WTC11 (cell line): ENCODE measurements around the gene TDP1. TPM values are rescaled to one million over a fixed set of nuclear protein-coding genes. Genes with fewer than 3 reads are reported as not detected.

Source experiments
- ATAC-seq: fragments of 200-7000 bp; cut with Tn5 transposase; 2 replicates; pipeline ENCODE4 v1.10.0; 2021; ENCODE audit warnings: mild to moderate bottlenecking, moderate library complexity
- CTCF ChIA-PET: fragments of 300-600 bp; sonication (Branson Sonifier 250); formaldehyde crosslinking; loops from one replicate; lab custom pipeline; 2021; ENCODE audit warnings: antibody characterized with exemption; lab: Charles Lee
- POLR2A ChIA-PET: fragments of 350-600 bp; sonication (Branson Sonifier 250); formaldehyde crosslinking; loops from one replicate; lab custom pipeline; 2021; ENCODE audit warnings: antibody characterized with exemption; lab: Charles Lee
- DNase-seq: peaks from one replicate; pipeline ENCODE4 v3.0.0; 2021; ENCODE audit warnings: low spot score
- H3K27ac Mint-ChIP-seq: 2 replicates; pipeline ENCODE4 v1.8.0; 2021; ENCODE audit warnings: mixed read lengths
- H3K27me3 Mint-ChIP-seq: 2 replicates; pipeline ENCODE4 v1.8.0; 2021; ENCODE audit warnings: low read depth, mild to moderate bottlenecking, moderate library complexity, mixed read lengths
- H3K36me3 Mint-ChIP-seq: 2 replicates; pipeline ENCODE4 v1.8.0; 2021; ENCODE audit warnings: mixed read lengths
- H3K4me1 Mint-ChIP-seq: 2 replicates; pipeline ENCODE4 v1.8.0; 2022; ENCODE audit warnings: mixed read lengths
- H3K4me3 Mint-ChIP-seq: 2 replicates; pipeline ENCODE4 v1.8.0; 2021; ENCODE audit warnings: mild to moderate bottlenecking, moderate library complexity, mixed read lengths
- H3K9me3 Mint-ChIP-seq: 2 replicates; pipeline ENCODE4 v1.8.0; 2021; ENCODE audit warnings: mixed read lengths
- AFF4 ChIP-seq: sonication (generic); formaldehyde crosslinking; IDR thresholded peaks from 2 replicates; pipeline ENCODE4 v1.8.1; 2023; ENCODE audit warnings: mild to moderate bottlenecking, missing genetic modification reagents, borderline replicate concordance
- ATF6 ChIP-seq: sonication (generic); formaldehyde crosslinking; IDR thresholded peaks from 2 replicates; pipeline ENCODE4 v1.8.1; 2023; ENCODE audit warnings: mild to moderate bottlenecking, missing genetic modification reagents
- CDX4 ChIP-seq: fragments of 250-450 bp; sonication (Bioruptor Pico); IDR thresholded peaks from 2 replicates; pipeline ENCODE4 v1.9.0; 2021; ENCODE audit warnings: moderate library complexity, mild to moderate bottlenecking, inconsistent platforms, borderline replicate concordance
- E2F4 ChIP-seq: sonication (generic); formaldehyde crosslinking; IDR thresholded peaks from 2 replicates; pipeline ENCODE4 v1.8.1; 2022; ENCODE audit warnings: low read depth, mild to moderate bottlenecking, moderate library complexity, missing genetic modification reagents, borderline replicate concordance
- E2F5 ChIP-seq: sonication (generic); formaldehyde crosslinking; IDR thresholded peaks from 2 replicates; pipeline ENCODE4 v1.8.1; 2022; ENCODE audit warnings: mild to moderate bottlenecking, moderate library complexity, missing genetic modification reagents
- ESRRA ChIP-seq: sonication (generic); formaldehyde crosslinking; IDR thresholded peaks from 2 replicates; pipeline ENCODE4 v1.8.1; 2022; ENCODE audit warnings: mild to moderate bottlenecking, missing genetic modification reagents, borderline replicate concordance
- FOXP1 ChIP-seq: sonication (generic); formaldehyde crosslinking; IDR thresholded peaks from 2 replicates; pipeline ENCODE4 v1.8.0; 2022; ENCODE audit warnings: missing genetic modification reagents, mild to moderate bottlenecking, moderate library complexity, borderline replicate concordance
- HMGXB4 ChIP-seq: sonication (generic); formaldehyde crosslinking; IDR thresholded peaks from 2 replicates; pipeline ENCODE4 v1.8.1; 2023; ENCODE audit warnings: mild to moderate bottlenecking, moderate library complexity, missing genetic modification reagents
- IRF1 ChIP-seq: sonication (generic); formaldehyde crosslinking; IDR thresholded peaks from 2 replicates; pipeline ENCODE4 v1.8.0; 2023; ENCODE audit warnings: missing genetic modification reagents
- JUN ChIP-seq: sonication (generic); formaldehyde crosslinking; IDR thresholded peaks from 2 replicates; pipeline ENCODE4 v1.8.0; 2023; ENCODE audit warnings: mild to moderate bottlenecking, missing genetic modification reagents
- NFE2L1 ChIP-seq: sonication (generic); formaldehyde crosslinking; IDR thresholded peaks from 2 replicates; pipeline ENCODE4 v1.8.1; 2023; ENCODE audit warnings: missing genetic modification reagents
- SMAD4 ChIP-seq: sonication (generic); formaldehyde crosslinking; IDR thresholded peaks from 2 replicates; pipeline ENCODE4 v1.8.0; 2022; ENCODE audit warnings: mild to moderate bottlenecking, missing genetic modification reagents
- USF1 ChIP-seq: sonication (generic); formaldehyde crosslinking; IDR thresholded peaks from 2 replicates; pipeline ENCODE4 v1.8.0; 2022; ENCODE audit warnings: mild to moderate bottlenecking, missing genetic modification reagents
- total RNA-seq: library from RNA; stranded (reverse); gene quantifications from 3 replicates; pipeline ENCODE4 v1.2.3, GENCODE V29; 2021

Gene TDP1
- total RNA-seq, 1 experiment from 2014 or later: 59.8 TPM

- DNase-seq (no peak), ATAC-seq (no peak)
- Mint-ChIP-seq H3K4me3 (no peak overlapping the region), H3K27ac (no peak overlapping the region), H3K27me3 (peaks cover 17% of the 10 kb centered on the region), H3K36me3 (no peaks in the 10 kb centered on the region), H3K9me3 (no peaks in the 10 kb centered on the region), H3K4me1 (peaks cover 13% of the 10 kb centered on the region)
- ChIA-PET POLR2A (no interaction called here), CTCF (no interaction called here)
- TF ChIP-seq NFE2L1 (CRISPR knock-in tag): no peak
- TF ChIP-seq ATF6: no peak
- TF ChIP-seq AFF4 (CRISPR knock-in tag): no peak
- no peak for TF ChIP-seq E2F5 (CRISPR knock-in tag)
- no peak for TF ChIP-seq IRF1
- no peak for TF ChIP-seq SMAD4
- no peak for TF ChIP-seq FOXP1 (CRISPR knock-in tag)
- TF ChIP-seq CDX4: no peak
Observed at GRCh38 chr14:90053044-90053443, 97.3 kb downstream of the TDP1 start.

- ATAC-seq: no peak
- TF ChIP-seq HMGXB4 (CRISPR knock-in tag): no peak
- no peak for TF ChIP-seq AFF4 (CRISPR knock-in tag)
- TF ChIP-seq ESRRA: no peak
- no peak for TF ChIP-seq ATF6
- TF ChIP-seq E2F5 (CRISPR knock-in tag): no peak
- TF ChIP-seq E2F4 (CRISPR knock-in tag): no peak
- no peak for TF ChIP-seq JUN (CRISPR knock-in tag)
- no peak for TF ChIP-seq USF1 (CRISPR knock-in tag)
Observed at GRCh38 chr14:90054803-90055202, 99.1 kb downstream of the TDP1 start.

More at GRCh38 chr14:90054803-90055202, 99.1 kb downstream of the TDP1 start:
- Mint-ChIP-seq H3K4me3 (no peak overlapping the region), H3K27me3 (peaks cover 35% of the 10 kb centered on the region), H3K9me3 (no peaks in the 10 kb centered on the region), H3K27ac (no peak overlapping the region), H3K4me1 (peaks cover 25% of the 10 kb centered on the region), H3K36me3 (no peaks in the 10 kb centered on the region)
- ChIA-PET CTCF (interaction anchor here (0.6 to 1.4 kb wide), 5 partner anchors 22 to 181 kb away, joined by 3 to 5 read pairs (median 4); no protein-coding TSS in a partner anchor), POLR2A (interaction anchor here (0.6 kb wide), 2 partner anchors 71 to 1006 kb away, joined by 3 read pairs; no protein-coding TSS in a partner anchor)
- no peak for DNase-seq
